Sigmoid colon (tissue), 4 donors: ENCODE data around the gene PCSK9.

ENCODE experiments used
- CTCF ChIP-seq, 4 experiments: fragments of 450-650 bp in 3 of 4; fragments of 200-600 bp in 1 of 4; IDR thresholded peaks; one replicate each; pipeline ENCODE4 v1.5.1; 2016 to 2019; ENCODE audit warnings: antibody characterized with exemption in 4 of 4, mild to moderate bottlenecking in 3 of 4, moderate library complexity in 2 of 4
- EP300 ChIP-seq, 4 donors: sonication (generic); formaldehyde crosslinking; IDR thresholded peaks; one replicate each; pipeline ENCODE4 v1.6.1; 2017; ENCODE audit warnings: antibody characterized with exemption in 4 of 4
- POLR2A ChIP-seq, 2 donors: fragments of 450-650 bp; IDR thresholded peaks; one replicate each; pipeline ENCODE4 v1.6.1; 2016; ENCODE audit warnings: antibody characterized with exemption in 2 of 2, mild to moderate bottlenecking in 2 of 2, moderate library complexity in 2 of 2
- POLR2AphosphoS5 ChIP-seq, 4 donors: sonication (generic); formaldehyde crosslinking; IDR thresholded peaks; one replicate each; pipeline ENCODE4 v1.6.1; 2017; ENCODE audit warnings: antibody characterized with exemption in 4 of 4

- no peak for TF ChIP-seq CTCF (IDR thresholded peaks at IDR 0.05)
- no peak for TF ChIP-seq POLR2AphosphoS5 (IDR thresholded peaks at IDR 0.05)
- TF ChIP-seq EP300 (IDR thresholded peaks at IDR 0.05) = no peak
- no peak for TF ChIP-seq POLR2A (IDR thresholded peaks at IDR 0.05)
Measured at GRCh38 chr1:55074455-55074854, 35.1 kb downstream of the PCSK9 start.
